H54 (cell line): ENCODE measurements around the gene KIAA0825.
"Not testable (repeated sequence)": the region's sequence is repeated elsewhere in the genome, so short reads cannot be mapped to it uniquely, and the experiment has no call there.

ENCODE experiments used
- DNase-seq: peaks from one replicate; pipeline ENCODE4 v3.0.0; 2011; ENCODE audit warnings: low spot score, mixed read lengths; ENCODE audit not compliant: insufficient read length
- FAIRE-seq: peaks from 3 replicates; lab custom pipeline; 2011; peaks lifted over from hg19 to GRCh38; lab: Jason Lieb, UNC
- POLR2A ChIP-seq: IDR thresholded peaks from 2 replicates; pipeline ENCODE4 v1.6.1; 2011; ENCODE audit warnings: low read depth, mild to moderate bottlenecking, low read length

Gene KIAA0825

GRCh38 chr5:94212476-94212875, 405.9 kb downstream of the KIAA0825 start:
- TF ChIP-seq POLR2A = no peak
- DNase-seq (no peak), FAIRE-seq (no peak)

- no peak for TF ChIP-seq POLR2A
- FAIRE-seq = peak; percentile 36
- no peak for DNase-seq
Observed at GRCh38 chr5:94209774-94210355, 408.5 kb downstream of the KIAA0825 start.

GRCh38 chr5:94209272-94209671, 409.1 kb downstream of the KIAA0825 start:
- TF ChIP-seq POLR2A = no peak
- no peak for FAIRE-seq
- no peak for DNase-seq

GRCh38 chr5:94199566-94199965, 418.8 kb downstream of the KIAA0825 start:
- no peak for DNase-seq
- no peak for TF ChIP-seq POLR2A
- FAIRE-seq = no peak

GRCh38 chr5:94197970-94198369, 420.4 kb downstream of the KIAA0825 start:
- DNase-seq (no peak), FAIRE-seq (no peak)
- TF ChIP-seq POLR2A = no peak

GRCh38 chr5:94196953-94197352, 421.5 kb downstream of the KIAA0825 start:
- FAIRE-seq = no peak
- no peak for TF ChIP-seq POLR2A
- DNase-seq = no peak

GRCh38 chr5:94192658-94193391, 425.6 kb downstream of the KIAA0825 start:
- FAIRE-seq (no peak), DNase-seq (no peak)
- no peak for TF ChIP-seq POLR2A

GRCh38 chr5:94191604-94192003, 426.8 kb downstream of the KIAA0825 start:
- DNase-seq (no peak), FAIRE-seq (peak; percentile 36)
- TF ChIP-seq POLR2A = no peak

- DNase-seq (no peak), FAIRE-seq (no peak)
- no peak for TF ChIP-seq POLR2A
Observed at GRCh38 chr5:94188725-94189124, 429.7 kb downstream of the KIAA0825 start.

GRCh38 chr5:94184870-94185269, 433.5 kb downstream of the KIAA0825 start:
- TF ChIP-seq POLR2A = no peak
- FAIRE-seq (no peak), DNase-seq (no peak)

GRCh38 chr5:94181895-94182294, 436.5 kb downstream of the KIAA0825 start:
- no peak for TF ChIP-seq POLR2A
- FAIRE-seq (peak; percentile 6), DNase-seq (no peak)

GRCh38 chr5:94180761-94181160, 437.6 kb downstream of the KIAA0825 start:
- no peak for DNase-seq
- no peak for TF ChIP-seq POLR2A
- peak; percentile 58 for FAIRE-seq

- DNase-seq (no peak), FAIRE-seq (no peak)
- TF ChIP-seq POLR2A = no peak
Observed at GRCh38 chr5:94175912-94176311, 442.5 kb downstream of the KIAA0825 start.

- peak; percentile 5 for DNase-seq
- FAIRE-seq = peak; percentile 99
- no peak for TF ChIP-seq POLR2A
Observed at GRCh38 chr5:94174748-94175411, 443.5 kb downstream of the KIAA0825 start.

- no peak for DNase-seq
- no peak for FAIRE-seq
- TF ChIP-seq POLR2A = no peak
Observed at GRCh38 chr5:94173100-94173499, 445.3 kb downstream of the KIAA0825 start.

GRCh38 chr5:94171070-94171469, 447.3 kb downstream of the KIAA0825 start:
- not testable (repeated sequence) for FAIRE-seq, DNase-seq

GRCh38 chr5:94170158-94170557, 448.2 kb downstream of the KIAA0825 start:
- not testable (repeated sequence) for FAIRE-seq, DNase-seq
